ENCODE measurements around the gene MUC6.
"Not testable (repeated sequence)": the region's sequence is repeated elsewhere in the genome, so short reads cannot be mapped to it uniquely, and the experiment has no call there.

The MUC6 gene

DNA sequence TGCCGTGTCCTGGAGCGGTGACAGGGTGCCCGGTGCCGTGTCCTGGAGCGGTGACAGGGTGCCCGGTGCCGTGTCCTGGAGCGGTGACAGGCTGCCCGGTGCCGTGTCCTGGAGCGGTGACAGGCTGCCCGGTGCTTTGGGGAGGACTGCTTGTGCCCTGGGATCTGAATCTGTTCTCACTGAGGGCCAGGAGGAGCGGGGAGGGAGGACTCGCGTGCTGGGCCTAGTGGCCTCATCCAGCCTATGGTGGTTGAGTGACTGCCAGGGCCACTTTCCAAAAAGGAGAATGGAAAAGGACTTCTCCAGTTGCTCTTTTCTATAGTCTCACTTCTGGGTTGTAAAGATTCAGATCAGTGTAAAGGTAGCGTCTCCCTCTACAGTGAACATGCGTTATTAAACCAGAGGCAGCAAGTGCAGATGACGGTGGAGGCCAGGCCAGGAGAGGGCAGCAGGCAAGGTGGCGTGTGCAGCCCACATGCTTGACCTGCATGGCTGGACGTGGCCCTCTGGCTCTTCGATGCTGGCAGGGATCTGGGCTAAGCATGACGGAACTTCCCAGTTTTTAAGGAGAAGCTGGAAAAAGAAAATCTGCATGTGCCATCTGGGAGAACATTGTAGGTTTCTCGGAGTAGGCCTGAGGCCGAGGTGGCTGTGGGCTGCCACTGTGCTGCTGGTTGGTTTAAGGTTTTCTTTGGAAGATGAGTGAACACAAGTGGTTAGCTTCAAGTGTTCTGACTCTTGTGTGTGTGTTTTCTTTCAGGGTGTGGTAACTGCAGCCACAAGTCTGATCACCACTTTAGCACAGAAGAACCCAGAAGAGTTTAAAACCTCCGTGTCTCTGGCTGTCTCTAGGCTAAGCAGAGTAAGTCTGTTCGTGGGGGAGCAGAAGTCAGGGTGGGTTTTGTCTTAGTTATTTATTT is 55.8 kb downstream of the MUC6 start:
- Histone ChIP-seq H3K4me3 (replicated peaks; ENCODE audit: low read depth, low read length) (no peak overlapping the region), H3K36me3 (ENCODE audit: control insufficient read depth, insufficient read depth, low read length) (peaks cover 19% of the 10 kb centered on the region), H3K27me3 (replicated peaks; ENCODE audit: control insufficient read depth, insufficient read depth, low read length) (no peaks in the 10 kb centered on the region)
- DNase-seq (ENCODE audit: extremely low read depth, insufficient read length): no peak
- TF ChIP-seq, protein P1, sequence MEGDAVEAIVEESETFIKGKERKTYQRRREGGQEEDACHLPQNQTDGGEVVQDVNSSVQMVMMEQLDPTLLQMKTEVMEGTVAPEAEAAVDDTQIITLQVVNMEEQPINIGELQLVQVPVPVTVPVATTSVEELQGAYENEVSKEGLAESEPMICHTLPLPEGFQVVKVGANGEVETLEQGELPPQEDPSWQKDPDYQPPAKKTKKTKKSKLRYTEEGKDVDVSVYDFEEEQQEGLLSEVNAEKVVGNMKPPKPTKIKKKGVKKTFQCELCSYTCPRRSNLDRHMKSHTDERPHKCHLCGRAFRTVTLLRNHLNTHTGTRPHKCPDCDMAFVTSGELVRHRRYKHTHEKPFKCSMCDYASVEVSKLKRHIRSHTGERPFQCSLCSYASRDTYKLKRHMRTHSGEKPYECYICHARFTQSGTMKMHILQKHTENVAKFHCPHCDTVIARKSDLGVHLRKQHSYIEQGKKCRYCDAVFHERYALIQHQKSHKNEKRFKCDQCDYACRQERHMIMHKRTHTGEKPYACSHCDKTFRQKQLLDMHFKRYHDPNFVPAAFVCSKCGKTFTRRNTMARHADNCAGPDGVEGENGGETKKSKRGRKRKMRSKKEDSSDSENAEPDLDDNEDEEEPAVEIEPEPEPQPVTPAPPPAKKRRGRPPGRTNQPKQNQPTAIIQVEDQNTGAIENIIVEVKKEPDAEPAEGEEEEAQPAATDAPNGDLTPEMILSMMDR (IDR thresholded peaks at IDR 0.05; ENCODE audit: insufficient read depth, low read length, poor library complexity, severe bottlenecking): no peak

DNA sequence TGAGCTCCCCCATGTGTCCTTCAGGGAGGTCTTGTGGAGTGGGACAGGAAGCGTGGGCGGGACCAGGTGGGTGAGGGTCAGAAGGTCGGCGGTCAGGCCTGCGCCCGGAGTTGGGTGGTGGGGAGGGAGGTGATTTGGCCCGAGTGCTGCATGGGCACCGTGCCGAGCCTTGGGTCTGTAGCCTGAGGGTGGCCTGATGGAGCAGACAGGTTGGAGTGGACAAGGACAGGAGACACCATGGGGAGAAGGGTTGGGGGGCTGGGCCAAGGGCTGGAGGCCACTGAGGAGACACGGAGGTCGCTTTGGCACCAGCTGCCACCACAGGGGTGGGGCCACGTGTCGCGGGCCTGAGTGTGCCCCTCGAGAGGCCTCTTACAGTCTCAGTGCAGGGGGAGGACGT is 57.7 kb downstream of the MUC6 start:
- no peak for DNase-seq (ENCODE audit: extremely low read depth, insufficient read length)

DNA sequence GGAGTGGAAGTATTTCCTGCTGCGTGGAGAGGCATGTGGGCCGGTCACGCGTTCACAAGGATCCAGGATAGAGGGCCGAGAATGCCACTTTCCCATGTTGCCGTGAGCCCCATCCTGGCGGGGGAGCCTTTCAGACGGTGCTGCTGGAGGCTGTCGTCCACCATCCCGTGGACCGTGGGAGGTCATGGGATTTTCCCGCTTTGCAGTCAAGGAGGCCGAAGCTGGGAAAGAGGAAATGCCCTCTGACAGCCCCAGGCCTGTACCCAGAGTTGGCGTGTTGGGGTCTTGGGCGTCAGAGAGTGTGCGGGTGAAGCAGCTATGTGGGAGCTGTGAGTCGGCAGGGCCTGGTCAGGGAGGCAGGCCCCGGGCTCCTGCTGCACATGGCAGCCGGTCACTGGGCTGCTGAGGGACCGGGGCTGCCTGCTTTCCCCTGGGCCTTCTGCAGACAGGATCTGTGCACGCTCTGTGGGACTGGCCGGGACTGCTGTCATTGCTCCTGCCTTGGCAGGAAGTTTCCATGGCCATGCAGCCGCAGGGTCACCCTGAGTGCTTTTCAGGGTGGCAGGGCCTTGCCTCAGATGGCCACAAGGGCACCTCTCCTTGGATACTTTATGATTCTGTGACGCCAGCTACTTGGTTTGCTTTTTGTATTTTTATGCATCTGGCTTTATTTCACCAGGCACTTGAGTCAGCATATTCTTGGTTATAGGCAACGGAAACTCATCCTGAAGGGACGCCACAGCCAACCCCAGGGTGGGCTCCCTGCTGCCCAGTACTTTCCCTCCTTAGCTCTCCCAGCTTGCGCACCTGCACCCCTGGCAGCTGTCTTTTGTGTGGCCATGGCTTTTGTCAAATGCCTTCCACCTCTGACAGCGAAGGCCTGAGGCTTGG is 58.4 kb downstream of the MUC6 start:
- H3K36me3 ChIP-seq (ENCODE audit: control insufficient read depth, insufficient read depth, low read length): peaks cover 14% of the 10 kb centered on the region
- H3K4me3 ChIP-seq (replicated peaks; ENCODE audit: low read depth, low read length): no peak overlapping the region
- TF ChIP-seq, protein P1 (IDR thresholded peaks at IDR 0.05; ENCODE audit: insufficient read depth, low read length, poor library complexity, severe bottlenecking): no peak

More for the DNA sequence above, 57.7 kb downstream of the MUC6 start:
- TF ChIP-seq, protein P1 (IDR thresholded peaks at IDR 0.05; ENCODE audit: insufficient read depth, low read length, poor library complexity, severe bottlenecking): no peak
- Histone ChIP-seq H3K36me3 (ENCODE audit: control insufficient read depth, insufficient read depth, low read length) (peaks cover 13% of the 10 kb centered on the region), H3K27me3 (replicated peaks; ENCODE audit: control insufficient read depth, insufficient read depth, low read length) (no peaks in the 10 kb centered on the region), H3K4me3 (replicated peaks; ENCODE audit: low read depth, low read length) (no peak overlapping the region)

DNA sequence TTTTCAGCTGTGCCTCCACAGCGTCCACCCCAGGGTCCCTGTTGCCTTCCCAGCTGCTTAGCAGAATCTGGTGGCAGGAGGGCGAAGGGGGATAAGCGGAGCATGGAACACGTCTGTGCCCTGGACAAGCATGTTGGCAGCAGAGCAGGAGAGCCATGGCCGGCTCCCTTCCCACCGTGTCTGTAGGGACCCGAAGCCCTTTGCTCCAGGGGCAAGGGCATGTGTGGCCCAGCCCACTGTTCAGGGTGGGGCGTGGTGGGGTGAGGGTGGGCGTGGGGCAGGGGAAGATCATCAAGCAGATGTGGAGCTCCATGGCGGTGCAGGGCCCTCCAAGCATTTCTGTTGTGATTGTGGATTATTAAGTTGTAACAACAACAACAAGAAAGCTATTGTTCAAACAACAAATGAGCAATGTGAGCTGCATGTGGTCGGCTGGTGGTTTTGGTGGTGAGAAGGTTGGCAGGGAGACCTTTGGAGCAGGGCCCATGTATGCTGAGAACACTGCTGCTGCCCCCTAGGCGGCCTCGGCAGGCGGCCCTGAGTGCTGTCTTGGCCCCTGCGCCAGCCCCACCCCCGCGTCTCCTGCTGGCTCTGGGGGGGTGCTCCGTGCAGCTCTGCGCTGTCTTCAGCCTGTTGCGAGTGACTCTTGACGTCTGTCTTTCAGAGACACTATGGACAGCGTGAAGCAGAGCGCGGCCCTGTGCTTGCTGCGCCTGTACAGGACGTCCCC is 59.9 kb downstream of the MUC6 start:
- Histone ChIP-seq H3K36me3 (ENCODE audit: control insufficient read depth, insufficient read depth, low read length) (peaks cover 19% of the 10 kb centered on the region), H3K4me3 (replicated peaks; ENCODE audit: low read depth, low read length) (no peak overlapping the region), H3K27me3 (replicated peaks; ENCODE audit: control insufficient read depth, insufficient read depth, low read length) (no peaks in the 10 kb centered on the region)
- no peak for DNase-seq (ENCODE audit: extremely low read depth, insufficient read length)
- TF ChIP-seq, protein P1 (IDR thresholded peaks at IDR 0.05; ENCODE audit: insufficient read depth, low read length, poor library complexity, severe bottlenecking): no peak

More for the DNA sequence above, 58.4 kb downstream of the MUC6 start:
- no peaks in the 10 kb centered on the region for H3K27me3 ChIP-seq (replicated peaks; ENCODE audit: control insufficient read depth, insufficient read depth, low read length)
- DNase-seq (ENCODE audit: extremely low read depth, insufficient read length): no peak

DNA sequence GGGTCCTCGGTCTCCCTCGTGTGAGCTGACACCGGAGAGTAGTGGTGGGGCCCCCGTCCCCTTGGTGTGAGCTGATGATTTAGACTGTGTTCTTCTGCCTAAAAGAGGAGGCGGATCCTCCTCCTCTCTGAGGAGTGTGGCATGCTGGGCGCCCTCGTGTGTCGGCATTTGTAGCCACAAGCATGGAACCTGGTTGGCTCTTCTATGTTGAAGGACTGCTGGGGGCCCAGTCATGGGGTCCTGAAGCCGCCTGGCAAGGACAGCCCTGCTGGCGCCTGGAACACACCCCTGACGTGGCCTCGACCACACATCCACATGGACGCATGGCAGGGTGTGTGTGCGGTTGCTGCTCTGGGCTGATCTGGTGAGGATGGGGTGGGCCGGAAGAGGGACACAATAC is 60.7 kb downstream of the MUC6 start:
- no peak for DNase-seq (ENCODE audit: extremely low read depth, insufficient read length)
- no peaks in the 10 kb centered on the region for H3K27me3 ChIP-seq (replicated peaks; ENCODE audit: control insufficient read depth, insufficient read depth, low read length)
- H3K4me3 ChIP-seq (replicated peaks; ENCODE audit: low read depth, low read length): no peak overlapping the region
- H3K36me3 ChIP-seq (ENCODE audit: control insufficient read depth, insufficient read depth, low read length): peaks cover 13% of the 10 kb centered on the region
- TF ChIP-seq, protein P1 (IDR thresholded peaks at IDR 0.05; ENCODE audit: insufficient read depth, low read length, poor library complexity, severe bottlenecking): peak; percentile 19

DNA sequence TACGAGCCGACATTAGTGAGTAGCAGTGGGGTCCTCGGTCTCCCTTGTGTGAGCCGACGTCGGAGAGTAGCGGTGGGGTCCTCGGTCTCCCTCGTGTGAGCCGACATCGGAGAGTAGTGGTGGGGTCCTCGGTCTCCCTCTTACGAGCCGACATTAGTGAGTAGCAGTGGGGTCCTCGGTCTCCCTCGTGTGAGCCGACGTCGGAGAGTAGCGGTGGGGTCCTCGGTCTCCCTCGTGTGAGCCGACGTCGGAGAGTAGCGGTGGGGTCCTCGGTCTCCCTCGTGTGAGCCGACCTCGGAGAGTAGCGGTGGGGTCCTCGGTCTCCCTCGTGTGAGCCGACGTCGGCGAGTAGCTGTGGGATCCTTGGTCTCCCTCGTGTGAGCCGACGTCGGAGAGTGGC is 61.1 kb downstream of the MUC6 start:
- not testable (repeated sequence) for DNase-seq (ENCODE audit: extremely low read depth, insufficient read length); H3K4me3 ChIP-seq (replicated peaks; ENCODE audit: low read depth, low read length); H3K27me3 ChIP-seq (replicated peaks; ENCODE audit: control insufficient read depth, insufficient read depth, low read length)
- H3K36me3 ChIP-seq (ENCODE audit: control insufficient read depth, insufficient read depth, low read length): peaks cover 13% of the 10 kb centered on the region

Data from GM06990 (cell line).